Muscle layer of colon (tissue), 2 donors: ENCODE measurements around the gene PRSS3.
"Not testable (repeated sequence)": the region's sequence is repeated elsewhere in the genome, so short reads cannot be mapped to it uniquely, and the experiment has no call there.

Experiments used
- H3K27ac ChIP-seq: one replicate; pipeline ENCODE4 v1.7.0; 2013; ENCODE audit warnings: low read depth, mild to moderate bottlenecking, low read length, moderate library complexity
- H3K27me3 ChIP-seq, 2 donors: one replicate each; pipeline ENCODE4 v1.7.0; 2013; ENCODE audit warnings: low read length in 2 of 2, mild to moderate bottlenecking in 2 of 2; ENCODE audit not compliant: insufficient read depth in 2 of 2, control insufficient read depth in 1 of 2
- H3K36me3 ChIP-seq: one replicate; pipeline ENCODE4 v1.7.0; 2013; ENCODE audit warnings: mild to moderate bottlenecking, low read length; ENCODE audit not compliant: insufficient read depth
- H3K4me1 ChIP-seq: one replicate; pipeline ENCODE4 v1.7.0; 2013; ENCODE audit warnings: mild to moderate bottlenecking, low read length; ENCODE audit not compliant: insufficient read depth
- H3K4me3 ChIP-seq, 2 donors: one replicate each; pipeline ENCODE4 v1.7.0; 2013; ENCODE audit warnings: low read length in 2 of 2, low read depth in 1 of 2, mild to moderate bottlenecking in 1 of 2, moderate library complexity in 1 of 2
- H3K9ac ChIP-seq: one replicate; pipeline ENCODE4 v1.7.0; 2013; ENCODE audit warnings: low read length
- H3K9me3 ChIP-seq: one replicate; pipeline ENCODE4 v1.7.0; 2013; ENCODE audit warnings: mild to moderate bottlenecking, low read length
- donor health status: abdominal sarcoma.
- donor health status: Adenocarcinoma of cecum.

The PRSS3 gene

GRCh38 chr9:33795281-33795680 lies at the start of gene PRSS3:
PRSS3 (plus strand) TSS chr9:33795561; CDS start chr9:33795574, 13 bp downstream.
- Histone ChIP-seq H3K9me3 (no peaks in the 10 kb centered on the region), H3K36me3 (no peaks in the 10 kb centered on the region), H3K27me3 (no peaks in the 10 kb centered on the region), H3K9ac (no peak within 1 kb of the TSS), H3K4me3 (no peak within 1 kb of the TSS), H3K27ac (no peak within 1 kb of the TSS), H3K4me1 (no peaks in the 10 kb centered on the region)

DNA sequence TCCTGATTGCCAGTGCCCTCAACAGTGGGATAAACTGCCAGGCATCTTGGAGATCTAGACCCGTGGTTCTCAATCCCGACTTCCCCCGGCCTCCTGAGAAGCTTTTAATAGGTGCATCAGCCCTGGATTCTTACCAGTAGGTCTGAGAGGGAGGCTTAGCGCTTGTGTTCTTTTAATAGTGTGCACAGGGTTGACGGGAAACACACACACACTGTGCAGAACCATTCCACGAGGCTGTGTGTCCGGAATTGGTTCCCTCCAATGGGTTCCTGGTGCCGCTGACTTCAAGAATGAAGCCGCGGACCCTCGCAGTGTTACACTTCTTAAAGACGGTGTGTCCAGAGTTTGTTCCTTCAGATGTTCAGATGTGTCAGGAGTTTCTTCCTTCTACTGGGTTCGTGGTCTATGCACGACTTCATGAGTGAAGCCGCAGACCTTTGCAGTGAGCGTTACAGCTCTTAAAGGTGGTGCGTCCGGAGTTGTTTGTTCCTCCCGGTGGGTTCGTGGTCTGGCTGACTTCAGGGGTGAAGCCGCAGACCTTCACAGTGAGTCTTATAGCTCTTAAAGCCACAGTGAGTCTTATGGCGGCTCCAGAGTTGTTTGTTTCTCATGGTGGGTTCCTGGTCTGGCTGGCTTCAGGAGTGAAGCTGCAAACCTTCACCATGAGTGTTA lies 46.6 kb upstream of the PRSS3 start:
- no peaks in the 10 kb centered on the region for H3K36me3 ChIP-seq
- H3K4me3 ChIP-seq, result no peak overlapping the region
- no peaks in the 10 kb centered on the region for H3K4me1 ChIP-seq
- H3K27me3 ChIP-seq, result peaks cover 10 to 23% of the 10 kb centered on the region in 2 donors
- H3K9ac ChIP-seq, result no peak overlapping the region
- H3K27ac ChIP-seq, result no peak overlapping the region
- no peaks in the 10 kb centered on the region for H3K9me3 ChIP-seq

- H3K4me3 ChIP-seq, H3K9ac ChIP-seq, H3K36me3 ChIP-seq, H3K4me1 ChIP-seq, H3K27ac ChIP-seq, H3K9me3 ChIP-seq: not testable (repeated sequence)
- H3K27me3 ChIP-seq, result peaks cover 10 to 23% of the 10 kb centered on the region in 2 donors
Observed at GRCh38 chr9:33749305-33749654, 46.1 kb upstream of the PRSS3 start.

DNA sequence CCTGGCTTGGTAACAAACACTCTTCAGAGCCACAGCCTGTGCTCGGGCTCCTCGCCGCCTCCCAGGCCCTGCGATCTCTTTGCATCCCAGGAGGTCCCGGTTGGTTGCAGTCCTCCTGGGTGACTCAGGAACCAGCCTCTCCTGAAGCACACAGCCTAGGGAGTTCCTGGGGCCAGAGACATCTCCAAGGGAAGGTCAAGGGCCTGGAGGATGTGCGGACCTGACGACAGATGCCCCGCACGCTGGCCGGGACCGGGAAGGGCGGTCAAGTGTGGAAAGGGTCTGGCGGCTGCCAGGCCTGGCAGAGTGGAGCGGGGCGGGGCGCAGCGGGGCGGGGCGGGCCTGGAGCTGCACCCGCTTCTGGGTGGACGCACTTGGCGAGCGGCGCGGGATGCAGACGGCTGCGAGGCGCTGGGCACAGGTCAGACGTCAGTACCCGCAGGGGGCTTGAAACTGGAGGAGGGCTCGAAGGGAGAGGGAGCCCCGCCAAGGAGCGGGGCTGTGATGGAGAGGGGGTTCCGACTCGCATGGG lies 45.0 kb upstream of the PRSS3 start:
- Histone ChIP-seq H3K4me3 (no peak overlapping the region), H3K27me3 (peaks cover 10 to 23% of the 10 kb centered on the region in 2 donors), H3K27ac (no peak overlapping the region), H3K36me3 (no peaks in the 10 kb centered on the region), H3K9me3 (no peaks in the 10 kb centered on the region), H3K9ac (no peak overlapping the region), H3K4me1 (no peaks in the 10 kb centered on the region)

GRCh38 chr9:33750839-33751339 lies 44.5 kb upstream of the PRSS3 start:
- H3K27ac ChIP-seq, result no peak overlapping the region
- no peak overlapping the region for H3K9ac ChIP-seq
- H3K36me3 ChIP-seq, result no peaks in the 10 kb centered on the region
- H3K4me3 ChIP-seq, result no peak overlapping the region
- H3K4me1 ChIP-seq, result no peaks in the 10 kb centered on the region
- peaks cover 10 to 23% of the 10 kb centered on the region in 2 donors for H3K27me3 ChIP-seq
- H3K9me3 ChIP-seq, result no peaks in the 10 kb centered on the region

GRCh38 chr9:33751536-33752129 lies 43.7 kb upstream of the PRSS3 start:
- Histone ChIP-seq H3K9me3 (no peaks in the 10 kb centered on the region), H3K27ac (no peak overlapping the region), H3K4me1 (no peaks in the 10 kb centered on the region), H3K27me3 (peaks cover 10 to 23% of the 10 kb centered on the region in 2 donors), H3K9ac (no peak overlapping the region), H3K36me3 (no peaks in the 10 kb centered on the region), H3K4me3 (no peak overlapping the region)

- Histone ChIP-seq H3K4me3 (no peak overlapping the region), H3K27ac (no peak overlapping the region), H3K27me3 (peaks cover 13 to 23% of the 10 kb centered on the region in 2 donors)
Observed at GRCh38 chr9:33752130-33752637, 43.2 kb upstream of the PRSS3 start.

DNA sequence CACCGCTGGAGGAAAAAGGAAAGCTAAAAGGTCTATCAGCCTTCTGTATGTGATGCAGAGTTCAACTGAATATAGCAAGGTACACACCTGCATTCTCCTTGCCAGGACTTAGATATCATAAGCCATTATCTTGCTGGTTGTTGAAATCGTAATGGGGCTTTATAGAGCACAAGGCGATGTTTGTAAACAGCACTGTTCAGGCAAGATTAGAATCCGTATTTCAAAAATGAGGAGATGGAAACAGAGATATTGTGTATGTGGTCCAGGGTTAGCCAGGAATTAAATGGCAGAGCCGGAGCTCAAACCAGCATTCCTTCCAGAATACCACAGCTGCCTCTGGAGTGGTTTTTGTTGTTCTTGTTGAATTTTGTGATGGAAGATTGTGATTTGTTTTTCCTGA lies 42.6 kb upstream of the PRSS3 start:
- not testable (repeated sequence) for H3K4me1 ChIP-seq, H3K4me3 ChIP-seq, H3K9ac ChIP-seq, H3K27ac ChIP-seq, H3K9me3 ChIP-seq, H3K36me3 ChIP-seq
- peaks cover 14 to 23% of the 10 kb centered on the region in 2 donors for H3K27me3 ChIP-seq

More at GRCh38 chr9:33752130-33752637, 43.2 kb upstream of the PRSS3 start:
- Histone ChIP-seq H3K4me1 (no peaks in the 10 kb centered on the region), H3K36me3 (no peaks in the 10 kb centered on the region), H3K9ac (no peak overlapping the region), H3K9me3 (no peaks in the 10 kb centered on the region)

- H3K36me3 ChIP-seq, H3K9me3 ChIP-seq, H3K4me1 ChIP-seq, H3K4me3 ChIP-seq, H3K9ac ChIP-seq, H3K27me3 ChIP-seq, H3K27ac ChIP-seq: not testable (repeated sequence)
Observed at GRCh38 chr9:33759648-33760047, 35.7 kb upstream of the PRSS3 start.

- Histone ChIP-seq H3K9ac (no peak overlapping the region), H3K4me1 (no peaks in the 10 kb centered on the region), H3K36me3 (no peaks in the 10 kb centered on the region), H3K27ac (no peak overlapping the region), H3K9me3 (no peaks in the 10 kb centered on the region), H3K4me3 (no peak overlapping the region), H3K27me3 (peaks cover 0 to under 1% of the 10 kb centered on the region in 2 donors)
Observed at GRCh38 chr9:33762343-33762742, 33.0 kb upstream of the PRSS3 start.

DNA sequence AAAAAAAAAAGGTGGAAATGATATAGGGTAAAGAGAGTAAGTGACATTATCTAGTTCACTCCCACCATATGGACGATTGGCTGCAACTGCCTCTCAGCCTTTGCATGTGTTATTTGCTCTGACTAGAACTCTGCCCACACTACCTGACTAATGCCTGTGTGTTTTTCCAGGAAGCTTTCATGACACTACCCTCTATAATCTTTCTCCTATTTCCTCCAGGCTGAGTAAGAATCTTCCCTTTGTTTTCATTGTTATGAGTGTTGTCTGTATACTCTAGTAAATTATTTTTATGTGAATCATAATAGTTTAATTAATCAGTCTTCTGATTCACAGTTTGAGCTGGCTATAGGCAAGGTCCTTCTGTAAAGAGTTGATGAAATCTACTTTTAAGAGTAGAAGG lies 31.7 kb upstream of the PRSS3 start:
- H3K9me3 ChIP-seq, H3K9ac ChIP-seq, H3K27ac ChIP-seq: not testable (repeated sequence)

More for the DNA sequence above, 31.7 kb upstream of the PRSS3 start:
- H3K36me3 ChIP-seq, H3K4me3 ChIP-seq, H3K27me3 ChIP-seq, H3K4me1 ChIP-seq: not testable (repeated sequence)
